WTC11 (cell line): Measurements from ENCODE around the gene PDE8A. TPM values are rescaled to one million over a fixed set of nuclear protein-coding genes. Genes with fewer than 3 reads are reported as not detected.

Experiments used
- ATAC-seq: fragments of 200-7000 bp; cut with Tn5 transposase; 2 replicates; pipeline ENCODE4 v1.10.0; 2021; ENCODE audit warnings: mild to moderate bottlenecking, moderate library complexity
- CTCF ChIA-PET: fragments of 300-600 bp; sonication (Branson Sonifier 250); formaldehyde crosslinking; loops from one replicate; lab custom pipeline; 2021; ENCODE audit warnings: antibody characterized with exemption; lab: Charles Lee
- POLR2A ChIA-PET: fragments of 350-600 bp; sonication (Branson Sonifier 250); formaldehyde crosslinking; loops from one replicate; lab custom pipeline; 2021; ENCODE audit warnings: antibody characterized with exemption; lab: Charles Lee
- DNase-seq: peaks from one replicate; pipeline ENCODE4 v3.0.0; 2021; ENCODE audit warnings: low spot score
- H3K27ac Mint-ChIP-seq: 2 replicates; pipeline ENCODE4 v1.8.0; 2021; ENCODE audit warnings: mixed read lengths
- H3K27me3 Mint-ChIP-seq: 2 replicates; pipeline ENCODE4 v1.8.0; 2021; ENCODE audit warnings: low read depth, mild to moderate bottlenecking, moderate library complexity, mixed read lengths
- H3K36me3 Mint-ChIP-seq: 2 replicates; pipeline ENCODE4 v1.8.0; 2021; ENCODE audit warnings: mixed read lengths
- H3K4me1 Mint-ChIP-seq: 2 replicates; pipeline ENCODE4 v1.8.0; 2022; ENCODE audit warnings: mixed read lengths
- H3K4me3 Mint-ChIP-seq: 2 replicates; pipeline ENCODE4 v1.8.0; 2021; ENCODE audit warnings: mild to moderate bottlenecking, moderate library complexity, mixed read lengths
- H3K9me3 Mint-ChIP-seq: 2 replicates; pipeline ENCODE4 v1.8.0; 2021; ENCODE audit warnings: mixed read lengths
- AFF4 ChIP-seq: sonication (generic); formaldehyde crosslinking; IDR thresholded peaks from 2 replicates; pipeline ENCODE4 v1.8.1; 2023; ENCODE audit warnings: mild to moderate bottlenecking, missing genetic modification reagents, borderline replicate concordance
- ARID4B ChIP-seq: sonication (generic); formaldehyde crosslinking; IDR thresholded peaks from 2 replicates; pipeline ENCODE4 v1.8.0; 2023; ENCODE audit warnings: missing genetic modification reagents, mild to moderate bottlenecking, borderline replicate concordance
- CBFB ChIP-seq: sonication (generic); formaldehyde crosslinking; IDR thresholded peaks from 2 replicates; pipeline ENCODE4 v1.8.1; 2022; ENCODE audit warnings: mild to moderate bottlenecking, low read depth, missing genetic modification reagents
- EMX1 ChIP-seq: fragments of 250-450 bp; sonication (Bioruptor Pico); IDR thresholded peaks from 2 replicates; pipeline ENCODE4 v1.8.0; 2021; ENCODE audit warnings: mild to moderate bottlenecking
- IRF1 ChIP-seq: sonication (generic); formaldehyde crosslinking; IDR thresholded peaks from 2 replicates; pipeline ENCODE4 v1.8.0; 2023; ENCODE audit warnings: missing genetic modification reagents
- IRF2 ChIP-seq: sonication (generic); formaldehyde crosslinking; IDR thresholded peaks from 2 replicates; pipeline ENCODE4 v1.8.0; 2022; ENCODE audit warnings: low read depth, missing genetic modification reagents, borderline replicate concordance
- JAZF1 ChIP-seq: fragments of 250-450 bp; sonication (Bioruptor Pico); IDR thresholded peaks from 2 replicates; pipeline ENCODE4 v1.9.0; 2021; ENCODE audit warnings: moderate library complexity, mild to moderate bottlenecking, inconsistent platforms
- MLX ChIP-seq: sonication (generic); formaldehyde crosslinking; IDR thresholded peaks from 2 replicates; pipeline ENCODE4 v1.8.1; 2023; ENCODE audit warnings: mild to moderate bottlenecking, missing genetic modification reagents, moderate library complexity
- MYBL2 ChIP-seq: sonication (generic); formaldehyde crosslinking; IDR thresholded peaks from 2 replicates; pipeline ENCODE4 v1.8.1; 2023; ENCODE audit warnings: mild to moderate bottlenecking, moderate library complexity, missing genetic modification reagents
- NFATC4 ChIP-seq: fragments of 250-450 bp; sonication (Bioruptor Pico); IDR thresholded peaks from 2 replicates; pipeline ENCODE4 v1.9.0; 2021; ENCODE audit warnings: mild to moderate bottlenecking
- NR2C2 ChIP-seq: sonication (generic); formaldehyde crosslinking; IDR thresholded peaks from 2 replicates; pipeline ENCODE4 v1.8.0; 2022; ENCODE audit warnings: mild to moderate bottlenecking, missing genetic modification reagents
- TEAD1 ChIP-seq: sonication (generic); formaldehyde crosslinking; IDR thresholded peaks from 2 replicates; pipeline ENCODE4 v1.8.0; 2022; ENCODE audit warnings: mild to moderate bottlenecking, missing genetic modification reagents
- ZNF121 ChIP-seq: sonication (generic); formaldehyde crosslinking; IDR thresholded peaks from 2 replicates; pipeline ENCODE4 v1.8.0; 2023; ENCODE audit warnings: missing genetic modification reagents
- ZNF396 ChIP-seq: fragments of 250-450 bp; sonication (Bioruptor Pico); IDR thresholded peaks from 2 replicates; pipeline ENCODE4 v1.8.0; 2021; ENCODE audit warnings: mild to moderate bottlenecking, moderate library complexity, borderline replicate concordance
- total RNA-seq: library from RNA; stranded (reverse); gene quantifications from 3 replicates; pipeline ENCODE4 v1.2.3, GENCODE V29; 2021
- TF ChIP-seq, protein P1 (sequence below): fragments of 250-450 bp; sonication (Bioruptor Pico); IDR thresholded peaks from 2 replicates; pipeline ENCODE4 v1.9.0; 2021; ENCODE audit warnings: mild to moderate bottlenecking, borderline replicate concordance
- TF ChIP-seq, protein P2 (sequence below): fragments of 250-450 bp; sonication (Bioruptor Pico); IDR thresholded peaks from 2 replicates; pipeline ENCODE4 v1.8.0; 2021; ENCODE audit warnings: mild to moderate bottlenecking

Gene PDE8A
- total RNA-seq, 1 experiment from 2014 or later = 13.9 TPM

- no peak for TF ChIP-seq CBFB (CRISPR knock-in tag)
- TF ChIP-seq IRF1 (CRISPR knock-in tag) = no peak
Observed at GRCh38 chr15:85118173-85118572, 136.5 kb downstream of the PDE8A start (continued).

DNA sequence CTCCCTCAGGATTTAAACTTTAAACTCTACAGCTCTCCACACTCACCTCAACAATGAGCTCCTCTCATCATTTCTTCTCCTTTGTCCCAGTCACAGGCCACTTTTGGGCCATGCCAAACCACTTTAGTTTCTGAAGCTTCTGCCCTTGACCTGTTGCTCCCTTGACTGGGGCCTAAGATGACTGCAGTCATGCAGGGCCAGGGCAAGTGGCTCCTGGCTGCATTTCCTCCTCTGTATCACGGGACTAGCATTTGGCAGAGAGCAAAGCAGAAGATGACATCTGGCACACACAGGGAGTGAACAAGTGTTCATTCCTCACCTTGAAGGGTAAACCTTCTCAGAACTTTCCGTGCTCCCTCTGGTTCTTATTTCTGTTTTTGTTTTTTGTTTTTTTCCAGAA is 136.9 kb downstream of the PDE8A start:
- no peak for ATAC-seq
- DNase-seq = no peak
- Mint-ChIP-seq H3K4me1 (no peaks in the 10 kb centered on the region), H3K4me3 (no peak overlapping the region), H3K27ac (no peak overlapping the region)
- POLR2A ChIA-PET = no interaction called here
- TF ChIP-seq MYBL2 (no peak), JAZF1 (CRISPR knock-in tag) (no peak), NR2C2 (CRISPR knock-in tag) (no peak), TEAD1 (CRISPR knock-in tag) (no peak), IRF2 (CRISPR knock-in tag) (no peak), MLX (CRISPR knock-in tag) (no peak)
- TF ChIP-seq, protein P1, sequence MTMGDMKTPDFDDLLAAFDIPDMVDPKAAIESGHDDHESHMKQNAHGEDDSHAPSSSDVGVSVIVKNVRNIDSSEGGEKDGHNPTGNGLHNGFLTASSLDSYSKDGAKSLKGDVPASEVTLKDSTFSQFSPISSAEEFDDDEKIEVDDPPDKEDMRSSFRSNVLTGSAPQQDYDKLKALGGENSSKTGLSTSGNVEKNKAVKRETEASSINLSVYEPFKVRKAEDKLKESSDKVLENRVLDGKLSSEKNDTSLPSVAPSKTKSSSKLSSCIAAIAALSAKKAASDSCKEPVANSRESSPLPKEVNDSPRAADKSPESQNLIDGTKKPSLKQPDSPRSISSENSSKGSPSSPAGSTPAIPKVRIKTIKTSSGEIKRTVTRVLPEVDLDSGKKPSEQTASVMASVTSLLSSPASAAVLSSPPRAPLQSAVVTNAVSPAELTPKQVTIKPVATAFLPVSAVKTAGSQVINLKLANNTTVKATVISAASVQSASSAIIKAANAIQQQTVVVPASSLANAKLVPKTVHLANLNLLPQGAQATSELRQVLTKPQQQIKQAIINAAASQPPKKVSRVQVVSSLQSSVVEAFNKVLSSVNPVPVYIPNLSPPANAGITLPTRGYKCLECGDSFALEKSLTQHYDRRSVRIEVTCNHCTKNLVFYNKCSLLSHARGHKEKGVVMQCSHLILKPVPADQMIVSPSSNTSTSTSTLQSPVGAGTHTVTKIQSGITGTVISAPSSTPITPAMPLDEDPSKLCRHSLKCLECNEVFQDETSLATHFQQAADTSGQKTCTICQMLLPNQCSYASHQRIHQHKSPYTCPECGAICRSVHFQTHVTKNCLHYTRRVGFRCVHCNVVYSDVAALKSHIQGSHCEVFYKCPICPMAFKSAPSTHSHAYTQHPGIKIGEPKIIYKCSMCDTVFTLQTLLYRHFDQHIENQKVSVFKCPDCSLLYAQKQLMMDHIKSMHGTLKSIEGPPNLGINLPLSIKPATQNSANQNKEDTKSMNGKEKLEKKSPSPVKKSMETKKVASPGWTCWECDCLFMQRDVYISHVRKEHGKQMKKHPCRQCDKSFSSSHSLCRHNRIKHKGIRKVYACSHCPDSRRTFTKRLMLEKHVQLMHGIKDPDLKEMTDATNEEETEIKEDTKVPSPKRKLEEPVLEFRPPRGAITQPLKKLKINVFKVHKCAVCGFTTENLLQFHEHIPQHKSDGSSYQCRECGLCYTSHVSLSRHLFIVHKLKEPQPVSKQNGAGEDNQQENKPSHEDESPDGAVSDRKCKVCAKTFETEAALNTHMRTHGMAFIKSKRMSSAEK (CRISPR knock-in tag) = no peak
- TF ChIP-seq, protein P2, sequence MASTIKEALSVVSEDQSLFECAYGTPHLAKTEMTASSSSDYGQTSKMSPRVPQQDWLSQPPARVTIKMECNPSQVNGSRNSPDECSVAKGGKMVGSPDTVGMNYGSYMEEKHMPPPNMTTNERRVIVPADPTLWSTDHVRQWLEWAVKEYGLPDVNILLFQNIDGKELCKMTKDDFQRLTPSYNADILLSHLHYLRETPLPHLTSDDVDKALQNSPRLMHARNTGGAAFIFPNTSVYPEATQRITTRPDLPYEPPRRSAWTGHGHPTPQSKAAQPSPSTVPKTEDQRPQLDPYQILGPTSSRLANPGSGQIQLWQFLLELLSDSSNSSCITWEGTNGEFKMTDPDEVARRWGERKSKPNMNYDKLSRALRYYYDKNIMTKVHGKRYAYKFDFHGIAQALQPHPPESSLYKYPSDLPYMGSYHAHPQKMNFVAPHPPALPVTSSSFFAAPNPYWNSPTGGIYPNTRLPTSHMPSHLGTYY (CRISPR knock-in tag) = no peak
- TF ChIP-seq, all 79 proteins: peak for 0
- Mint-ChIP-seq H3K36me3 (peaks cover 15% of the 10 kb centered on the region), H3K9me3 (no peaks in the 10 kb centered on the region), H3K27me3 (no peaks in the 10 kb centered on the region)
- CTCF ChIA-PET = no interaction called here

GRCh38 chr15:85120351-85121113 is 138.9 kb downstream of the PDE8A start:
- ATAC-seq (no peak), DNase-seq (no peak)
- H3K27me3 Mint-ChIP-seq = no peaks in the 10 kb centered on the region
- H3K27ac Mint-ChIP-seq = no peak overlapping the region
- H3K9me3 Mint-ChIP-seq = no peaks in the 10 kb centered on the region
- peaks cover 11% of the 10 kb centered on the region for H3K4me1 Mint-ChIP-seq
- H3K36me3 Mint-ChIP-seq = peaks cover 15% of the 10 kb centered on the region
- ChIA-PET POLR2A (interaction anchor here (0.6 kb wide), 1 partner anchor 159 kb away, joined by 4 read pairs; no protein-coding TSS in a partner anchor), CTCF (no interaction called here)
- no peak overlapping the region for H3K4me3 Mint-ChIP-seq
- no peak for TF ChIP-seq ZNF121
- no peak for TF ChIP-seq ARID4B
- TF ChIP-seq CBFB (CRISPR knock-in tag) = no peak
- no peak for TF ChIP-seq AFF4 (CRISPR knock-in tag)
- TF ChIP-seq ZNF396 (CRISPR knock-in tag) = no peak
- no peak for TF ChIP-seq NFATC4 (CRISPR knock-in tag)
- TF ChIP-seq EMX1 = no peak
